IPS DF 4.7 (cell line): ENCODE measurements around the gene PLXDC2.
"Not testable (repeated sequence)": the region's sequence is repeated elsewhere in the genome, so short reads cannot be mapped to it uniquely, and the experiment has no call there.

ENCODE experiments used
- DNase-seq: peaks from one replicate; pipeline ENCODE4 v3.0.0-alpha.2; 2013; ENCODE audit warnings: low spot score; ENCODE audit errors: extremely low read depth

The PLXDC2 gene

GRCh38 chr10:20175719-20176118 lies 359.5 kb downstream of the PLXDC2 start:
- no peak for DNase-seq

GRCh38 chr10:20180766-20181165 lies 364.5 kb downstream of the PLXDC2 start:
- no peak for DNase-seq

GRCh38 chr10:20181434-20181833 lies 365.2 kb downstream of the PLXDC2 start:
- no peak for DNase-seq

DNA sequence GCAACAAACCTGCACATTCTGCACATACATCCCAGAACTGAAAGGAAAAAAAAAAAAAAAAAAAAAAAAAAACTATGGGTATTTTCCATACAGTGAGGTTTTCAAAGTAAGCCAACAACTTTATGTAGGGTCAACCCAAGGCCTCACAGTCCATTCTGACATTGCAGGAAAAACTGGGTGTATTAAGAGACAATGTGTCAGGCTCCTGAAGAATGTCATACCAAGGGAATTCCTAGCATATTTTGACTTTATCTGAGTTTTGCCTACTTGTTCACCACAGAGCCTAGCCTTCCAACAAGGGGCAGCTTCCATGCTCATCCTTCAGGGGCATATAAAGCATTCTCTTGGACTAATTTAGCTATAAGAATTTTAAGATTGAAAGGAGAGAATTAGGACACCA lies 368.9 kb downstream of the PLXDC2 start:
- DNase-seq = no peak

DNA sequence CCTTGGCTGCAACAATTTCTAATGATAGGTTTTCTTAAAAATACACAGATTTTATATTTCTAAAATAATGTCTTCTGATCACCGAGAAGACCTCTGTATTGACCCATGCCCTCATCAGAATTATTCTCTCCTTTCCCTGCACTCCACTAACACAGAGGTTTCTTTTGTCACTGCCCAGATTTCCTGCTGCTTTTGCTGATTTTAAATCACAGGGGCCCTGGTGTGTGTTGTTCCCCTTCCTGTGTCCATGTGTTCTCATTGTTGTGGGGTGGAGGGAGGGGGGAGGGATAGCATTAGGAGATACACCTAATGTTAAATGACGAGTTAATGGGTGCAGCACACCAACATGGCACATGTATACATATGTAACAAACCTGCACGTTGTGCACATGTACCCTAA lies 375.2 kb downstream of the PLXDC2 start:
- DNase-seq = not testable (repeated sequence)

DNA sequence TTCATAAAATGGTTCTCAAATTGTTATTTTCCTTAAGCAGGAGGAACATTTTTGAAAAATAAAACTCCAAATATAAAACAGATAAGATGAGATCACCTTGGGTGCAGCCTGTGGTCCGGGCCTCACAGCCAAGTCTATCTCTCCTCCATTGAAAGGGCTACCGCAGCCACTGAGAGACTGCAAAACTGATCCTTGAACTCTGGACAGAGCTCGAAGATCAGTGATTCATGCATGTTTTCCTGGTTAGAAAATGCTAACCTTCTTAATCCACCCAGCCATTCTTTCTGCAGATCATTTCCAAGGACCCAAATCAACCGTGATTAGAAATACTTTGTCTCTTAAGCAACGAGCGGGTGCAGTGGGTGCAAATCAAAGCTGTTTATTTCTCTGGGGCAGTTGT lies 378.8 kb downstream of the PLXDC2 start:
- no peak for DNase-seq

- DNase-seq = no peak
Measured at GRCh38 chr10:20200758-20201157, 384.5 kb downstream of the PLXDC2 start.

- no peak for DNase-seq
Measured at GRCh38 chr10:20202337-20202736, 386.1 kb downstream of the PLXDC2 start.

DNA sequence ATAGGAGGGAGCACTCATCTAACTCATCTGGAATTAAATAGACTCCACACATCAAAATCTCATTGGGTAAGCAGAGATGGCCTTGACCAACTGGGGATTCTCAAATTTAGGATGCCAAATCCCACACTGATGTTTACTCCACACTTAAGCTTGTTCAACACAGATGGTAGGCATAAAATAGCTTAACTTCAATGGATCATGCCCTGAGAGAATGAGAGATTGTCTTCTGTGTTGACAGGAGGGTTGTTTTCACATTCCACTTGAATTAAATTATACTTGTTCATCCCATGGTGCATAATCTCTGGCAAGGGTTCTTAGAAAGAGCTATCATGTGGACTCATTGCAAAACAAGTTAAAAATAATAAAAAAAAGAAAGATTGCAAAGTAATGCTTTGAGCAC lies 391.4 kb downstream of the PLXDC2 start:
- no peak for DNase-seq

GRCh38 chr10:20209098-20209497 lies 392.9 kb downstream of the PLXDC2 start:
- not testable (repeated sequence) for DNase-seq

DNA sequence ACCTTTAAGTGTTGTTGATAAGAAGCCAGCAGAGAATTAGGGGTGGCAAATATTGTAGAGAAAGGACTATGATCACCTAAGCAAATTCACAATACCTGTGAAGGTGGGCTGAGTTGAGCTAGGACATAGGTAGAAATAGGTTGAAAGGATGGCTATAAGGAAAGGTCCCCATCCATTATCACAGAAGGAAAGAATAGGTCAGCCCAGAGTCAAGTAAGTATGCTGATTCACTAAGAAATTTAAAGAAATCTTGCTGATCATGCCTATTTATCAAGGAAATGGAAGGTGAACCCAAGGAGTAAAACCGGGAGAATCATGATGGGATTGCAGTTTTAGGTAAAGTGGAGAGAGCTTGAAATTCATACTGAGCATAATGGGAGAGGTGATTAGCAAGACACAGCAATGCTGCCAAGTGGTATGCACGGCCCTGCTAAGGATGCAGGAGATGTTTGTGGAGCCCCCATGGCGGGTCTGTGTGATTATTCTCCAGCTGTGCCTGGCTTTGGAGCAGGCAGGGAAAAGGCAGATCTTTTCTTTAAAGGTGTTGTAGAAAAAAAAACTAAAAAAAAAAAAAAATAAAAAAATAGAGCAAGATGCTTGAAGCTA lies 399.4 kb downstream of the PLXDC2 start:
- DNase-seq = peak; percentile 38

DNA sequence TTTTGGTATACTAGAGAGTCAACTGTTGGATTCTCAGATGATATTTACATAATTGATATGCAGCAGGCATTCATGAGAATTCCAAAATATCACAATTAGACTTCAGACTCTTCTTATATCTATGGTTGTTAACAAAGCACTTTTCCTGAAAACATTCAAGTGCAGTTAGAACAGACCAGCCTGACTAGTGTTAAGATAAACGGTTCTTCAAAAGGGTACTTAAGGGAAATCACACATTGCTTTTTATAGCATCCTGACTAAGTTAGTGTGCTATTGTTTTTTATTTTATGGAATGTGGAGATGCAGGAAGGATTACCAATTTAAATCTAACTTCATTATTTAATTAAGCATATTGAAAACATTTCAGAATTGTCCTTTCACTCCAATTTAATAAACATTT lies 405.1 kb downstream of the PLXDC2 start:
- no peak for DNase-seq

- DNase-seq = no peak
Measured at GRCh38 chr10:20228729-20229128, 412.5 kb downstream of the PLXDC2 start.

DNA sequence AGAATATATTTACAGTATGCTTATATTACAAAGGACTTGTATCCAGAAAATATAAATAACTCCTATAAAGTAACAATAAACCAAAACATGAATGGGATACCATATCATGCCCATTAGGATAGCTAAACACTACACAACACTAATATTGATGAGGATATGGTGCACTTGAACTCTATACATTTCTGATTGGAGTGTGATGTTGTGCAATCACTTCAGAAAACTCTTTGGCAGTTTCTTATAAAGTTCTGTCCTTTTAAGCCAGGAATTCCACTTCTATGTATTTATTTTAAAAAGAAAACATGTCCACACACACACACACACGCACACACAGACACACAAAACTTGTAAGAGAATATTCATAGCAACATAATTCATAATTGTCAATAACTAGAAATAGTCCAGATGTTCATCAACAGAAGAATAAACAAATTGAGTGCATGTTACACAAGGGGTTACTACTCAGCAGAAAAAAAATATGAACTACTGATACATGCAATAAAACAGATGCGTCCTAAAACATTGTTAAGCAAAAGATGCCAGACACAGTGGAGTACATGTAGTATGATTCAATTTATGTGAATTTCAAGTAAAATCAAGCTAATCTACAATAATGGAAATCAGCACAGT lies 416.0 kb downstream of the PLXDC2 start:
- no peak for DNase-seq

DNA sequence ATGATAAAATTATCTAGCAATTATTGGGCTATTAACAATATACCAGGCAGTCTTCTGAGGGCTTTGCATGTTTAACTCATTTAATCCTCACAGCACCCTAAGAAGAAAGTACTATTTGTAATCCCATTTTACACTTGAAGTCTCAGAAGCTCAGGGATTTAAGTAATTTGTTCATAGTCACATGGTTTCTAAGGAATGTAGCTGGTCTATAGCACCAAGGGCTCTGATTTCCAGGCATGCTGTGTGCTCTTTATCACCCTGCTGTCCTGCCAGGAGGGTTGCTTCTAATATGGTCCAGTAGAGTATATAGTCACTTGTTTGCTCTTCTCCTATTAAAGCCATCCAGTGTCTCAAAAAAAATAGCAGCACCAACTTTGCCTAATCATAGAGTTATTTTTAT lies 417.2 kb downstream of the PLXDC2 start:
- no peak for DNase-seq

- DNase-seq = no peak
Measured at GRCh38 chr10:20234579-20234978, 418.3 kb downstream of the PLXDC2 start.

DNA sequence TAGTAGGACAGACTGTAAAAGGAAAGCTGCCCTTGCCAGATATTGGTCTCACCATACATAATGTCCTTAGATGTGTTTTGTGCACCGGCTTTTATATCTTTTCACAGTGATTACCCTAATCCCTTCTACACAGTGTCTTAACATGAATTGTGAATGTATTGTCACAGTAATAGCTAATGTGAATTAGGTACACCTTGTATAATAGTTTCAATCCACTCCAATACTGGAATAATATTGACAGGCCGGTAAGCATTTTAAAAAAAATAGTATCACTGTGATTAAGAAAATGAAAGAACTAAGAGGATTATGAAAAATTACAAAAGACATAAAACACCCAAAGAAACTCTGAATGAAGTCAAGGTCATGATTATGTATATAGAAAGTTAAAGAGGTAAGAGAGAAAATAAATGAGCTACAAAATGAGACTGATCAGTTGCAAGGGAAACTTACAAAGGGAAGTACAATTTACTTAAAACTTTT lies 420.9 kb downstream of the PLXDC2 start:
- DNase-seq = no peak

DNA sequence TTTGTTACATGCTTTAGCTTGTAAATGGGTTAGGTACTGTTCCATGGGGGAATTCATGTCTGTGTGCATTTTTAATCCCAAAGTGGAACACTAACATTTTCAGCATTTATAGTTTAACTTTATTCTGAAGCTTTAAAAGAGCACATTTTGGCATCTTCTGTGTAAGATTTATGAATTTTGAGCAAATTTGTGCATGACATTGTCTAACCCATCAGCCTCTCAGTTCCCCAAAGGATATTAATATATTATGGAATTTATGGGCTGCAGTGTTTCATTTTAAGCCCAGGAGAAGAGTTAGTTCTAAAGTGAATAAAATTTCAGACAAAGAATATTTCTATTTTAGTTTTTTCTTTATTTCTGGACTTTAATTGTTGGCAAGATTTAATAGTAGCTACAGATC lies 421.4 kb downstream of the PLXDC2 start:
- no peak for DNase-seq

DNA sequence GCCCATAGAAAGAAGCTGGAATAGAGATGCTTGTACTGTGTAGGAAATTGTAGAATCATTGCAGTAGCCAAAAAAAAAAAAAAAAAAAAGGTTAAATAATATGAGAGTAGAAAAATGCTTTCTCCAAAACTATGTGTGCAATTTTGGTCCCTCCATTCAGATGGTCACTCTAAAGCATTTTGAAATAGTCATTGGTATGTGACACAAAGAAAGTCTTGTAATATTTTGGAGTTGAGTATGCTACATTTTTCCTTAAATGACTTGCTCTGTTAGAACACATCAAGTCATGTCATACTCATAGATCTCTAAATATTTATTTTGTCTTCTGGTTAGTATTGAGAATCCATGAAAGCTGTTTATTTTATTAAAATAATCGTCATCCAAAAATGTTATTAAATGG lies 424.4 kb downstream of the PLXDC2 start:
- no peak for DNase-seq

- no peak for DNase-seq
Measured at GRCh38 chr10:20247454-20247853, 431.2 kb downstream of the PLXDC2 start.

GRCh38 chr10:20247891-20248708 lies 431.9 kb downstream of the PLXDC2 start:
- no peak for DNase-seq

DNA sequence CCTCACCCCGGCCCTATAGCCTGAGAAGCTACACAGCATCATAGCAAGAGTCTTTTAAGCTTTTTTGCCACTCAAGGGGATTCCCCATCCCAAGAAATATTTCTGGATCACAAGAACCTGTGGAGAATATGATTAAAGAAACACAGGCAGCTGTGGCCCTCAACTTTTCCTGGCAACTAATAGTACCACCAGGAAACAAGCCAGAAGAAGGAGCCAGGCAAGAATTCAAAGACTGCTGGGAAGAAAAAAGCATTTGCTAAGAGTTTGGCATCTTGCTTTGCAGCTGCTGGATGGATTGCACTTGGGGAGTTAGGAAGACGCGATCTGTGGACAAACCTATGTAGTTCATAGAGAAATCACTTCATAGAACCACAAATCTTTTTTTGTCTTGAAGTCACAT lies 437.8 kb downstream of the PLXDC2 start:
- DNase-seq = no peak

- no peak for DNase-seq
Measured at GRCh38 chr10:20254497-20254896, 438.3 kb downstream of the PLXDC2 start.
